GM19455 (cell line): Measurements from ENCODE around the gene NLRP12.
"Not testable (repeated sequence)": the region's sequence is repeated elsewhere in the genome, so short reads cannot be mapped to it uniquely, and the experiment has no call there.

Source experiments
- ATAC-seq: cut with Tn5 transposase; IDR thresholded peaks from one replicate; pipeline ENCODE4 v1.9.1; 2021; ENCODE audit not compliant: unreplicated experiment

Gene NLRP12

GRCh38 chr19:53840241-53840640, 16.1 kb upstream of the NLRP12 start:
- not testable (repeated sequence) for ATAC-seq

- ATAC-seq, result not testable (repeated sequence)
Measured at GRCh38 chr19:53838446-53838845, 14.3 kb upstream of the NLRP12 start.

- ATAC-seq, result not testable (repeated sequence)
Measured at GRCh38 chr19:53832861-53833260, 8.7 kb upstream of the NLRP12 start.

- no peak for ATAC-seq
Measured at GRCh38 chr19:53828531-53828930, 4.4 kb upstream of the NLRP12 start.

- ATAC-seq, result no peak
Measured at GRCh38 chr19:53826876-53827275, 2.8 kb upstream of the NLRP12 start.

- no peak for ATAC-seq
Measured at GRCh38 chr19:53823380-53824120, 564 bp downstream of the NLRP12 start.

GRCh38 chr19:53819861-53820260, 4.3 kb downstream of the NLRP12 start:
- no peak for ATAC-seq

- no peak for ATAC-seq
Measured at GRCh38 chr19:53818756-53819155, 5.4 kb downstream of the NLRP12 start.

GRCh38 chr19:53813996-53814395, 10.1 kb downstream of the NLRP12 start:
- no peak for ATAC-seq

GRCh38 chr19:53812335-53812734, 11.8 kb downstream of the NLRP12 start:
- ATAC-seq, result no peak

- ATAC-seq, result no peak
Measured at GRCh38 chr19:53810891-53811290, 13.2 kb downstream of the NLRP12 start.

- no peak for ATAC-seq
Measured at GRCh38 chr19:53810187-53810546, 13.9 kb downstream of the NLRP12 start.

- ATAC-seq, result no peak
Measured at GRCh38 chr19:53809518-53810186, 14.5 kb downstream of the NLRP12 start.

GRCh38 chr19:53808710-53809125, 15.4 kb downstream of the NLRP12 start:
- no peak for ATAC-seq

- no peak for ATAC-seq
Measured at GRCh38 chr19:53801257-53801656, 22.9 kb downstream of the NLRP12 start.

- no peak for ATAC-seq
Measured at GRCh38 chr19:53795019-53795418, 29.1 kb downstream of the NLRP12 start.

GRCh38 chr19:53792721-53793433, 31.2 kb downstream of the NLRP12 start:
- ATAC-seq, result no peak

- ATAC-seq, result no peak
Measured at GRCh38 chr19:53789708-53790678, 34.1 kb downstream of the NLRP12 start.

GRCh38 chr19:53787266-53787665, 36.8 kb downstream of the NLRP12 start:
- no peak for ATAC-seq

GRCh38 chr19:53786744-53787143, 37.4 kb downstream of the NLRP12 start:
- ATAC-seq, result no peak
